ENCODE measurements around the gene CSNK1G3. TPM values are rescaled to one million over a fixed set of nuclear protein-coding genes. Genes with fewer than 3 reads are reported as not detected.

Gene CSNK1G3
- total RNA-seq, 2 donors from 2014 or later = 55.5 to 78.3 TPM

DNA sequence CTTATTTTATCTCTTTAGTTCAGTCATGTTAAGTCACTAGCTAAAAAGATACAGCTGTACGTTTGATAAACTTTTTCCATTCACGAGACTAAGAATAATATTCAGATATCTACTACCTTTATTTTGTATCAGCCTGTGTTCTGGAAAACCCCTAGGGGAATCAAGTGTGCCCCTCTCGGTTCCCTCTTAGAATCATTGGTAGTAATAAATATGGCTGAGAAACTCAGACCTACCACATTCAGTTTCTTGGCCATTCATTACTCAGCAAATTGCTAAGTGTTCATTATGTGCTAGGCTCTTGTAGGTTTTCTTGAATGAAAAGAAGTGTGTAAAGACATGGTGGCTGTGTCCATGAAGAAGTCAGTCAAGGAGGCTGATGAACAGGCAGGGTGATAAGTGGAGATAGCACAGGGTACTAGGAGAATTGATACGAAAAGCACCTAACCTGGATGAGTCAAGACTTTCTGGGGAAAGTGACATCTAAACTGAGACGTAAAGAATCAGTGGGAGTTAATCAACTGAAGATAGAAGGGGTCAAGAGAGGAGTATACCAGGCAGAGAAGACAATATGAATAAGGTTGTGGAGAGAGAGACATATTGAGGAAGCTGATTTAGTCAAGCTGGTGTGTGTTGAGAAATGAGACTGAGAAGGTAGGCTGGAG lies 86.2 kb downstream of the CSNK1G3 start:
- no peak overlapping the region for H3K9ac ChIP-seq (ENCODE audit: low read depth in 2 of 2, low read length in 2 of 2)
- no peak overlapping the region for H3K4me3 ChIP-seq
- no peaks in the 10 kb centered on the region for H3K27me3 ChIP-seq
- no peaks in the 10 kb centered on the region for H3K9me3 ChIP-seq
- no peaks in the 10 kb centered on the region for H3K36me3 ChIP-seq
- no peak for DNase-seq
- H3K4me1 ChIP-seq = no peaks in the 10 kb centered on the region
- H3K27ac ChIP-seq = no peak overlapping the region
- TF ChIP-seq, protein P1, sequence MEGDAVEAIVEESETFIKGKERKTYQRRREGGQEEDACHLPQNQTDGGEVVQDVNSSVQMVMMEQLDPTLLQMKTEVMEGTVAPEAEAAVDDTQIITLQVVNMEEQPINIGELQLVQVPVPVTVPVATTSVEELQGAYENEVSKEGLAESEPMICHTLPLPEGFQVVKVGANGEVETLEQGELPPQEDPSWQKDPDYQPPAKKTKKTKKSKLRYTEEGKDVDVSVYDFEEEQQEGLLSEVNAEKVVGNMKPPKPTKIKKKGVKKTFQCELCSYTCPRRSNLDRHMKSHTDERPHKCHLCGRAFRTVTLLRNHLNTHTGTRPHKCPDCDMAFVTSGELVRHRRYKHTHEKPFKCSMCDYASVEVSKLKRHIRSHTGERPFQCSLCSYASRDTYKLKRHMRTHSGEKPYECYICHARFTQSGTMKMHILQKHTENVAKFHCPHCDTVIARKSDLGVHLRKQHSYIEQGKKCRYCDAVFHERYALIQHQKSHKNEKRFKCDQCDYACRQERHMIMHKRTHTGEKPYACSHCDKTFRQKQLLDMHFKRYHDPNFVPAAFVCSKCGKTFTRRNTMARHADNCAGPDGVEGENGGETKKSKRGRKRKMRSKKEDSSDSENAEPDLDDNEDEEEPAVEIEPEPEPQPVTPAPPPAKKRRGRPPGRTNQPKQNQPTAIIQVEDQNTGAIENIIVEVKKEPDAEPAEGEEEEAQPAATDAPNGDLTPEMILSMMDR (IDR thresholded peaks at IDR 0.05) = no peak
- intact Hi-C loops (cut with DNase I) = no loop called here

DNA sequence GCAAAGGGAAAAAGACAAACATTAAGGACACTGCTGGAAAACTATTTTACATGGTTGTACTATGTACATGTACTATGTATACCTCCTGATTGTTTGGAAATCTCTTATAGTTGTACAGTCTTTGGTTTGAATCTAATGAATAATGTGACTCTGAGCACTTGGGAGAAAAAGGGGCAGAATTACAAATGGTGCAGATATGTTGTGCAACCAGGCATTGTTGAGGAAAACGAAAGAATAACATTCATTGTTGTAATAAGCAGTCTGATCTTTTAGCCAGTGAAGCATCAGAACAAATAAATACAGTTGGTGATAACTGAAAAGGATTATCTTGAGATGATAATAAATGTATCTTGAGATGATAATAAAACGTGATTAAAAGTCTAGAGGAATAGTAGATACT lies 87.2 kb downstream of the CSNK1G3 start:
- H3K4me1 ChIP-seq = no peaks in the 10 kb centered on the region
- H3K27ac ChIP-seq = no peak overlapping the region
- intact Hi-C loops (cut with DNase I) = no loop called here
- no peaks in the 10 kb centered on the region for H3K36me3 ChIP-seq
- no peaks in the 10 kb centered on the region for H3K27me3 ChIP-seq
- no peak for DNase-seq
- H3K4me3 ChIP-seq = no peak overlapping the region
- no peaks in the 10 kb centered on the region for H3K9me3 ChIP-seq
- TF ChIP-seq, protein P1 (IDR thresholded peaks at IDR 0.05) = no peak
- H3K9ac ChIP-seq (ENCODE audit: low read depth in 2 of 2, low read length in 2 of 2) = no peak overlapping the region

DNA sequence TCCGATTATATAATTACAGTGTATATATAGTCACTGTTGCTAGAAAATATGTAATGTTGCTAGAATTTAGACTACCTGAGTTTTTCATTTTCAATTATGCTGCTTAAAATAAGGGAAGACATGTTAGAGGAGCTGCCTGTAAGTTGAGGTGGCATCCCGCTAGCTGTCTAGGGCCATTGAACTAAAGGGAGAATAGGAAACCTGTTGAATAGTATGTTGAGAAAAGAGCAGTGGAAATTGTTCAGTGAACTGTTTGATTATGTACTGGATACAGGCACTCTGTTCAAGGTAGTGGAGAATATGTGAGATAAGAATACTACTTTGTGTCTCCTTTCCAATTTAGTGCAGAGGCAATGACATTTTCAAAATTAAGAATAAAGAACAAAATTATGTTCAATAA lies 89.6 kb downstream of the CSNK1G3 start:
- no peak overlapping the region for H3K27ac ChIP-seq
- H3K27me3 ChIP-seq = no peaks in the 10 kb centered on the region
- no peaks in the 10 kb centered on the region for H3K4me1 ChIP-seq
- H3K9ac ChIP-seq (ENCODE audit: low read depth in 2 of 2, low read length in 2 of 2) = no peak overlapping the region
- DNase-seq = no peak
- TF ChIP-seq, protein P1 (IDR thresholded peaks at IDR 0.05) = no peak
- H3K36me3 ChIP-seq = no peaks in the 10 kb centered on the region
- no peak overlapping the region for H3K4me3 ChIP-seq
- H3K9me3 ChIP-seq = no peaks in the 10 kb centered on the region
- intact Hi-C loops (cut with DNase I) = loop anchor here (10.0 kb wide), 2 partner anchors 177 to 207 kb away; partner anchors contain the start of gene CEP120

DNA sequence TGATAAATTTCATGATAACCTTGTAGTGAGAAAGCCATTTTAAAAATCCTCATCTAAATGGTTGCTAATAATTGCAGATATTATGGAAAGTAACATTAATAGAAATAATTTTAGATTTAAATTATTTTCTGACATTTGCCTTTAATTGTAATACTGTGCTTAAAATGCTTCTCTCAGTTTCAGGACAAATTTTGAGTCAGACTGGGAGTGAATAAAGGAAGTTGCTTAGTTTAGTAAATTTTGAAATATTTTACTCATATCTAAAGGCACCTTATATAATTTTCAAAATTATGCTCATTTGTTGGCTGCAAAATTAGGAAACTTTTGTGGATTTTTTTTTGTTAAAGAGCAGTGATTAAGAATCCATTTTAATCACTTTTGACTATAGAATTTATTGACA lies 93.8 kb downstream of the CSNK1G3 start:
- Histone ChIP-seq H3K27ac (no peak overlapping the region), H3K4me3 (no peak overlapping the region), H3K36me3 (no peaks in the 10 kb centered on the region), H3K9me3 (no peaks in the 10 kb centered on the region), H3K27me3 (no peaks in the 10 kb centered on the region), H3K9ac (ENCODE audit: low read depth in 2 of 2, low read length in 2 of 2) (no peak overlapping the region), H3K4me1 (no peaks in the 10 kb centered on the region)
- TF ChIP-seq, protein P1 (IDR thresholded peaks at IDR 0.05) = no peak
- intact Hi-C loops (cut with DNase I) = loop anchor here (10.0 kb wide), 2 partner anchors 181 to 211 kb away; partner anchors contain the start of gene CEP120
- DNase-seq = no peak

DNA sequence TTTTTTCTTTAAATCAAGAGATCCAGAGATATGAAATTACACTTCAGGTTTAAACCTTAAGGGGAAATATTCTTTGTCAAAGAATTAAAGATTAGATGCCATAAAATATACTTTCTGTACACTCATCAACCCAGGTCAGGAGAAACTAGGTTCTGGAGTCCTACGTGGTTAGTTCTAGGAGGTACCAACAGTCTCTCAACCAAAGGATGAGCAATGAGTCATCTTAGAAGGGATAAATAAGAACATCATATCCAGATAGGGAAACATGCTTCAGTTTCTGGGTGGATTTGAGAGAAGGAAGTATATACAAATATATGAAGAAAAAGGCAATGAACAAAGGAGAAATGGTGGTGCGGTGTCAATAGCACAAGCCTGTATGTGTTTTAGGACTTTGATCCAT lies 98.2 kb downstream of the CSNK1G3 start:
- H3K9me3 ChIP-seq = no peaks in the 10 kb centered on the region
- no peak overlapping the region for H3K4me3 ChIP-seq
- no peak for DNase-seq
- no peak overlapping the region for H3K9ac ChIP-seq (ENCODE audit: low read depth in 2 of 2, low read length in 2 of 2)
- no peak overlapping the region for H3K27ac ChIP-seq
- intact Hi-C loops (cut with DNase I) = loop anchor here (10.0 kb wide), 1 partner anchor 1105 kb away; no protein-coding TSS in a partner anchor
- TF ChIP-seq, protein P1 (IDR thresholded peaks at IDR 0.05) = no peak
- peaks cover 4% of the 10 kb centered on the region for H3K36me3 ChIP-seq
- H3K27me3 ChIP-seq = no peaks in the 10 kb centered on the region
- H3K4me1 ChIP-seq = no peaks in the 10 kb centered on the region

All from colonic mucosa (tissue), 4 donors.